GM18951 (cell line): Measurements from ENCODE around the gene TENM3.

Experiments
- POLR2A ChIP-seq: IDR thresholded peaks from 4 replicates; pipeline ENCODE4 v1.6.1; 2011; ENCODE audit warnings: mild to moderate bottlenecking; ENCODE audit not compliant: insufficient read length, insufficient read depth; ENCODE audit errors: extremely low read depth
- in situ Hi-C: fragments of 300-500 bp; cut with MboI; formaldehyde crosslinking; loops from one replicate; pipeline ENCODE4 v1.12.0; 2022; ENCODE audit warnings: low sequenced_read_pairs, mixed read lengths, inconsistent platforms; ENCODE audit not compliant: unreplicated experiment

TENM3 gene

DNA sequence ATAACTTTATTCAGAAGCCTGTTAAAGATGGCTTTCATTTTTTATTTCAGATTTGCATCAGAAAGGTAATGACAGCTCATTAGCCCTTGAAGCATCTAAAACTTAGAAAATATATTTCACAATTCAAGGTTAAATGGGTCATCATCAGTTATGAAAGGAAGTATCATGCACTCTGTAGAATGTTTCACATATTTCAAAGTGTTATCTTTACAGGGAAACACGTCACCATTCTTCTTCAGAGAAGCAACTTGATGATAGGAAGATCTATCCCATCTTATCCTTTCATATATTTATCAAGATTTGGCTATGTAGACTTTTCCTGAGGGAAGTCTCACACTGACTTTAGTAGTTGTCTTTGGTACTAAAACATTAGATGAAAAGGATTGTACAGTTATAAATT lies 277.8 kb downstream of the TENM3 start:
- no peak for TF ChIP-seq POLR2A
- in situ Hi-C loops = no loop called here

DNA sequence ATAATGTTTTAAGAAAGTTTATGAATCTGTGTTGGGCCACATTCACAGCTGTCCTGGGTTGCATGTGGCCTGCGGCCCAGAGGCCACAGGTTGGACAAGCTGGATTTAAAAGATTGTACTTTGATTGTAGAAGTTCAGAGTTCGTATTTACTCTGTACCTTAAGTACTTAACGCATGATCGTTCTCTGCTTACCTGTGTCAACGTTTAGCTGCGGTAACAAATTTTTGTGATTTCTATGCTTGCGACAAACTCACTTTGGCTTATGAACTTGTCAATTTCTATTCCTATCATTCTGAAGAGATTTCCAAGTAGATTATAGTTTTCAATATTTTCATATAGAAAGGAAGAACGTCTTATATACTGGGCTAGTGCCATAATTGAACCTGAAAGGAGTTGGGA lies 285.6 kb downstream of the TENM3 start:
- no peak for TF ChIP-seq POLR2A
- in situ Hi-C loops = no loop called here

GRCh38 chr4:182530451-182530850 lies 287.2 kb downstream of the TENM3 start:
- in situ Hi-C loops = no loop called here
- TF ChIP-seq POLR2A = no peak

GRCh38 chr4:182531555-182532162 lies 288.5 kb downstream of the TENM3 start:
- in situ Hi-C loops = no loop called here
- TF ChIP-seq POLR2A = no peak

DNA sequence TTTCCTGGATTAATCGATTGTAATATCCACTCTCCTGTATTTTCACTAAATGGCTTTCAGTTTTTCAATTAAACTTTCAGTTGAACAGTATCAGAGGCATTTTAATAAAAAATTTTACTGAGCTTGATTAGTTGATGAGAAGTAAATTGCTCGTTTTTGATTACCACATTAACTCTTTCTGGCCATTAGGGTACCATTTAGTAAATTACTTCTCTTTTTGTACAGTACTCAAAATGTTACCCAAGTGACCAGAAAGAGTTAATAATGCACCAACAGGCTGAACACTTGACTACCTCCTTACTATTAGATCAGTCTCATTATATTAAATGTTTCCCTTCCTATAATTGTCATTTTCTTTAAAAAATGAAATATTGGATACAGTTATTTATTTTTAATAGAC lies 289.2 kb downstream of the TENM3 start:
- in situ Hi-C loops = no loop called here
- no peak for TF ChIP-seq POLR2A

- in situ Hi-C loops = no loop called here
- no peak for TF ChIP-seq POLR2A
Observed at GRCh38 chr4:182533964-182534363, 290.8 kb downstream of the TENM3 start.

GRCh38 chr4:182536221-182536811 lies 293.1 kb downstream of the TENM3 start:
- in situ Hi-C loops = no loop called here
- no peak for TF ChIP-seq POLR2A

GRCh38 chr4:182537031-182537795 lies 294.0 kb downstream of the TENM3 start:
- TF ChIP-seq POLR2A = no peak

GRCh38 chr4:182538031-182538430 lies 294.8 kb downstream of the TENM3 start:
- TF ChIP-seq POLR2A = no peak
- in situ Hi-C loops = no loop called here

More at GRCh38 chr4:182537031-182537795, 294.0 kb downstream of the TENM3 start:
- in situ Hi-C loops = no loop called here

GRCh38 chr4:182540496-182540895 lies 297.3 kb downstream of the TENM3 start:
- in situ Hi-C loops = no loop called here

DNA sequence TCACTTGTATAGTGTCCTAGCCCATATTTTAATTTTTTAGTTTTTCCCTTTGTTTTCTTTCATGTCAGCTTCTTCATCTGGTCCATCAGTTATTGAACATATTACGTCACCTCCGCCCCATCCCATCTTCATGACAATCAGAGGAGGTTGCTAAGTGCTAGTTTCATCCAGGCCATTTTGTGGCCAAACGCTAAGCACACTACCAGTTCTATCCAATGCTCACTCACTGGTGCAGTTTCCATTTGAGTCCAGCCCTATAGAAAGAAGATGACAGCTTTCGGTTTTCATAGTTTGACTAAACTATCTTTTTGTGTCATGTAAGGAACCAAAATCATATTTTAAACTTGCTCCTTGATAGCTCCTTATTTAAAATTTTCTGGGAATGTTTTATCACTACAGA lies 304.2 kb downstream of the TENM3 start:
- in situ Hi-C loops = no loop called here

More at GRCh38 chr4:182540496-182540895, 297.3 kb downstream of the TENM3 start:
- TF ChIP-seq POLR2A = no peak

DNA sequence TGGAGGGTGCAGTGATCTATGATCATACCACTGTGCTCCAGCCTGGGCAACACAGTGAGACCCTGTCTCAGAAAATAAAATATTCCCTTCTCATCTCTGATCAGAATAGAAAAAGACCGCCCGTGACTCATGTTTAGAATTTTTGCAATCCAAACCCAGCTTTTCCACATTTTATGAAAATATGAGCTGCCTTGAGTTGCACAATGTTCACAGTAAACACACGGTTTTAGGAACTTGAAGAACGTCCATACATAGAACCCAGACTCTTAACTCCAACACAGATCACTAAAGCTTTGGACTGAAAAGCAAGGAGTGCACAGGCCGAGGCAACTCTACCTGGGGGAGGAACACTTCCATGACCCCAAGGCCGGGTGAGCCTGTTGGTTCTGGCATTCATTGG lies 305.0 kb downstream of the TENM3 start:
- TF ChIP-seq POLR2A = no peak
- in situ Hi-C loops = no loop called here

More for the DNA sequence above, 304.2 kb downstream of the TENM3 start:
- no peak for TF ChIP-seq POLR2A

- no peak for TF ChIP-seq POLR2A
- in situ Hi-C loops = no loop called here
Observed at GRCh38 chr4:182549356-182549755, 306.2 kb downstream of the TENM3 start.

- in situ Hi-C loops = no loop called here
Observed at GRCh38 chr4:182552948-182553347, 309.7 kb downstream of the TENM3 start.

DNA sequence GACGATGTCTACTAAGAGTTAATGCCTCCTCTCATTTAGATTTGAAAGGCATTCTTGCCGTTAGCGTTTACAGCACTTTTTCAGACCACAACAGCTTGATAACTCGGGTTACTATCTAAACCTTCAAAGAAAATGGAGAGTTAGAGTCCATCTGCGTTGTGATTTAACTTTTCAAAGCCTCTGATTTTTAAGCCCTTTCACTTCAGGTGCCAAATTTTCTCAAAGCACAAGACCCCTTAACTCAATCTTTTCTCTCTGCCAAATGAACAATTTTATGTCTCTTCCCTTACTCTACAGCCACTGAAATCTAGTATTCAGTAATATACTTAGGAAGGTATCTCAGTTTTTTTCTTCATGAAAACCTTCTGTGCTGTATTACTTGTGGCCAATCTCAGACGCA lies 310.5 kb downstream of the TENM3 start:
- no peak for TF ChIP-seq POLR2A
- in situ Hi-C loops = no loop called here

More at GRCh38 chr4:182552948-182553347, 309.7 kb downstream of the TENM3 start:
- no peak for TF ChIP-seq POLR2A
